COLO829 (cell line): Measurements from ENCODE around the gene FGR.
A peak's percentile ranks its signal among the peaks of the same experiment; 100 is the strongest.
"Not testable (repeated sequence)": the region's sequence is repeated elsewhere in the genome, so short reads cannot be mapped to it uniquely, and the experiment has no call there.

Source experiments
- DNase-seq: peaks from one replicate; pipeline ENCODE4 v3.0.0; 2012; ENCODE audit warnings: low spot score

Gene FGR

DNA sequence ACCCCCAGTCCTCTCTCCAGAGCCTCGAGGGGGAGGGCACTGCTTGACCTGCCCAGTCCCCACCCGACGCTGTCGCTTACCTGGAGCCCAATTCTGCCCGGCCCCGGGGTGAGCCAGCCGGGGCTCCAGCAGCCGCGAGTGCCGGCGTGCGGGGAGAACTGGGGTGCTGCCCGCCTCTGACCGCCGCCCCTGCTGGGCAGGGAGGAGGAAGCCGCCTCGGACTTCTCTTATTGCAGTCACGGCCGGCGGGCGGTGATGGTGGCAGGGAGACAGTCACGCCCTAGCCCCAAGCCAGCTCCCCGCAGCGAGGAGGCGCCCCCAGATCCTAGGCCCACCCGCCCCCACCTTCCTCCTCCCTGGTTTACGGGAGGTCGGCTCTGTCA is at the start of gene FGR:
TSS of gene FGR (minus strand) at position 201 of the 383 bp plus-strand sequence. CDS start 11,269 bp downstream, outside the sequence.
- DNase-seq = no peak

DNA sequence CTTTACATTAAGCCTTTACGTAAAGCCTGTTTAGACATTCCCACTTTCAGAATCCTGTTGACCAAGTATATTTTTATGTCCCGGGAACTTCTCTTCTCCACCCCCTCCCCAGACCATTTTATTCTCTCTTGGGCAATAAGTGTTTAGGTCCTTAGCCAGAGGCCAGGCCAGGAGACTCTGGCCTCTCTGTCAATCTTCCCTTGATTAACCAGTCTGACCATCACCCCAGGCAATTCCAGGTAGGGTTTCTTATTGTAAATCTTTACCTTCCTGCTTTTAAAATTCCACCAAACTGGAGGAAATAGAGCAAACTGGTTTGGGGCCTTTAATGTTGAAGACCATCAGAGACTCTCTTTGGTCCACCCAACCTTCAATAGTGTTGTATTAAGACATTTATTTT is 49.2 kb upstream of the FGR start:
- DNase-seq = no peak

DNA sequence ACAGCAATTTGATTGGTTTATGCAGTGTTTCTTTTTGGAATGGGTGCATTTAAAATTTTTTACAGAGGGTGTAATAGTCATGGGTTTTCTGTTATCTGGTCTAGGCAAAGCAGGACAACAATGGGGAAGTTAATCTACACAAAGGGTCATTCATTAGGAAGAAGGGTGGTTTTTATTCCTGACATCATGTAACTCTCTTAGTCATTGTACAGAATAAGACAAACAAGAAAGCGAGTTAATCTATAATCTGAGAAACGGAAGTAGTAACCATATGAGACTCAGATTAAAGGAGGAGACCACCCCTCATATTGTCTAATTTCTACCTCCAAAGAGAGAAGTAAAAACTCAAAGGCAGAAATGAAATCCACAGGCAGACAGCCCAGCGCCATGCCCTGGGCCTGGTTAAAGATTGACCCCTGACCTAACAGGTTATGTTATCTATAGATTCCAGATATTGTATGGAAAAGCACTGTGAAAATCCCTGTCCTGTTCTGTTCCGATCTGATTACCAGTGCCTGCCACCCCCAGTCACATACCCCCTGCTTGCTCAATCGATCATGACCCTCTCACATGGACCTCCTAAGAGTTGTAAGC is 47.5 kb upstream of the FGR start:
- DNase-seq = peak; percentile 87

DNA sequence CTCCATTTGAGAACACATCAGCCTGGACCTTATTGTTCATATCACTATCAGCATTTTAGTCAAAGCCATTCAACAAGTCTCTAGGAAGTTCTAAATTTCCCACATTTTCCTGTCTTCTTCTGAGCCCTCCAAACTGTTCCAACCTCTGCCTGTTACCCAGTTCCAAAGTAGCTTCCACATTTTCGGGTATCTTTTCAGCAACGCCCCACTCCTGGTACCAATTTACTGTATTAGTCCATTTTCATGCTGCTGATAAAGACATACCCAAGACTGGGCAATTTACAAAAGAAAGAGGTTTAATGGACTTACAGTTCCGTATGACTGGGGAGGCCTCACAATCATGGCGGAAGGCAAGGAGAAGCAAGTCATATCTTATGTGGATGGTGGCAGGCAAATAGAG is 46.6 kb upstream of the FGR start:
- DNase-seq = not testable (repeated sequence)

DNA sequence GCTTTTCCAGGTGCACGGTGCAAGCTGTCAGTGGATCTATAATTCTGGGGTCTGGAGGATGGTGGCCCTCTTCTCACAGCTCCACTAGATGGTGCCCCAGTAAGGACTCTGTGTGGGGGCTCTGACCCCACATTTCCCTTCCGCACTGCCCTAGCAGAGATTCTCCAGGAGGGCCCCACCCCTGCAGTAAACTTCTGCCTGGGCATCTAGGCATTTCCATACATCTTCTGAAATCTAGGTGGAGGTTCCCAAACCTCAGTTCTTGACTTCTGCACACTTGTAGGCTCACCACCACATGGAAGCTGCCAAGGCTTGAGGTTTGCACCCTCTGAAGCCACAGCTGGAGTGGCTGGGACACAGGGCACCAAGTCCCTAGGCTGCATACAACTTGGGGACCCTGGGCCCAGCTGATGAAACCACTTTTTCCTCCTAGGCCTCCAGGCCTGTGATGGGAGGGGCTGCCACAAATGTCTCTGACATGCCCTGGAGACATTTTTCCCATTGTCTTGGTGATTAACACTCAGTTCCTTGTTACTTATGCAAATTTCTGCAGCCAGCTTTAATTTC is 45.3 kb upstream of the FGR start:
- DNase-seq = not testable (repeated sequence)

DNA sequence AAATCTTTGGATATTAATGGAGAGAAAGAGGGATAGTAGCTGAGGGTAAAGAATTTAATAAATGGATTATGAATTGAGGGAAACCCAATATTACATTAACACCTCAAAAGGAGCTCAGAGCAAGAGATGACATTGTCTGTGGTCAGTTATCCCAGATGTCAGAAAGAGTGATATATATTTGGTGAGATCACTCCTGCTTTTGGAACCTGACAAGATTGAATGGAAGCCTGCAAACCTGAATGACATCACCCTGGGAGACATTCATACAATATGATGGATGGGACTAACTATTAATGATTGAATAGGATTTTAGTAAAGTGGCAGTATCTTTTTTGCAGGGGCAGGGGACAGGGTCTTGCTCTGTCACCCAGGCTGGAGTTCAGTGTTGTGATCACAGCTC is 43.8 kb upstream of the FGR start:
- DNase-seq = no peak

DNA sequence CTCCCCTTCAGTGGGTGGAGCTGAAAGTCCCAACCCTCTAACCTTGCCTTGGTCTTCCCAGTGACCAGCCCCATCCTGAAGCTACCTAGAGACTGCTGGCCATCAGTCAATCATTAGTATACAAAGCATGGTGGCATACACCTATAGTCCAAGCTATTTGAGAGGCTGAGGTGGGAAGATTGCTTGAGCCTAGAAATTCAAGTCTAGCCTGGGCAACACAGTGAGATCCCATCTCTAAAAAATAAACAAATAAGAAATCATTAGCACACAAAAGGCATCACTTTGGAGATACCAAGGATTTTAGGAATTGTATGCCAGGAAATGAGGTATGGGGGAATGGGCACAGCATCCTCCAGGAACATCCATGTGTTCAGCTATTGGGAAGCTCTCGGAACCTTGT is 41.4 kb upstream of the FGR start:
- no peak for DNase-seq

DNA sequence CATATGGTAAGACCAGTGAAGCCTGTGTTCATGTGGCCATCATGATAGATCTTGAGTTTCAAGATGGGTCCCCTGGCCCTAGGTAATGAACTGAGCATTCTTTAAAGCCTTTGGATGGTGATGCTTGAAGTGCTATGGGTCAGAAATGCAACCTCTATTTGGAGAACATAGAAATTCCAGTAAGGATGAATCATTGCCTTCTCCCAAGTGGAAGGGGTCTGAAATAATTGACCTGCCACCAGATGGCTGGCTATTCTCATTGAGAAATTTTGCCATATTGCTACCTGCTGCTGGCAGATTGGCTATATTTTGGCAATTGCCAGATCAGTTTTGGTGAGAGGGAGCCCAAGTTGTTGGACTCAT is 37.7 kb upstream of the FGR start:
- DNase-seq = no peak

DNA sequence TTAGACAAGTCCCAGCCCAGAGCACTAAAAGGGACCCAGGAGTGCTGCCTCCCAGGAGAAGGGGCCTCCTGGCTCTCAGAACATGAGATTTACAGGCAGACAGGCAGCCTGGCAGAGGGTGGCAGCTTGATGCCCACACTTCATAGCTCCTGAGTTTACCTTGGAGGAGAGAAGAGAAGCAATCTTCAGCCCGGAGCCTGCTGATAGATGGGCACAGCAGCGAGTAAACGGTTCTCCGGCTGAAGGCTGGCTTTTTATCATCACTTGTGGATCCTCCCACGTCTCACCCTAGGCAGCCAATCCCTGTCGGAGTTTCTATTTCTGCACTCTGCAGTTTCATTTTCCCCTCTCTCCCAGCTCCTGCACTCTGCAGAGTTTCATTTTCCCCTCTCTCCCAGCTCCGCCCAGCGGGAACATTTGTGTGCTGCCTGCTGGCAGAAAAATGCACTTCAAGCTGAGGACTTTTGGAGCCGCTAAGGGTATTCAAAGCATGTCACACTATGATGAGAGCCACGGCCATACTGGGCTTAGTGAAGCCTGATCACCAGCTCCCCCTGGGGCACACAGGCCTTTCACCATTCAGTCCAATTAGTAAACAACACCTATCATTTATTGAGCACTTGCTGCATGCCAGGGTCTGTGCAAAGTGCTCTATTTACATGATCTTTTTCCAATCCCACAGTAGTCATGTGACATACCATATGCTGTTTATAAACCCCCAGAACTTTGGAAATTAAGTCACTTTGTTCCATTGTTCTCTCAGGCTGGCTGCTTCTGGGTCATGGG is 37.2 kb upstream of the FGR start, which contains the start of gene IFI6:
TSS of gene IFI6 (minus strand) at position 229 of the 786 bp plus-strand sequence. CDS start 2,878 bp downstream, outside the sequence.
- peak; percentile 98 for DNase-seq

DNA sequence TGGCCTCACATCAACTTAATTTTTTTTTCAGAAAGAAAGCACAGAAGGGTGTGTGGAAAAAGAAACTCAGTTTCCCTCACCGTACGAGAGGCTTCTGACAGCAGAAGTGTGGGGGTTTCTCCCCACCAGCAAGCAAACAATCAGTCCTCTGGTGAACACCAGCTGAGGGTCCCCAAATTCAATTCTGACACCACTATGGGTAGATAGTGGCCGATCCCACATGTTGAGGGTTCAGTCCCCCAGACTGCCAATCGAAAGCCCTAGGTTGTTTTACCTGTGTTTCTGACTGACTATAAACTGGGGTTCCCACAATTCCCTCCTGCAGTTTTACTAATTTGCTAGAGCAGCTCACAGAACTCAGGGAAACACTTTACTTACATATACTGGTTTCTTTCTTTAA is 34.9 kb upstream of the FGR start:
- no peak for DNase-seq

DNA sequence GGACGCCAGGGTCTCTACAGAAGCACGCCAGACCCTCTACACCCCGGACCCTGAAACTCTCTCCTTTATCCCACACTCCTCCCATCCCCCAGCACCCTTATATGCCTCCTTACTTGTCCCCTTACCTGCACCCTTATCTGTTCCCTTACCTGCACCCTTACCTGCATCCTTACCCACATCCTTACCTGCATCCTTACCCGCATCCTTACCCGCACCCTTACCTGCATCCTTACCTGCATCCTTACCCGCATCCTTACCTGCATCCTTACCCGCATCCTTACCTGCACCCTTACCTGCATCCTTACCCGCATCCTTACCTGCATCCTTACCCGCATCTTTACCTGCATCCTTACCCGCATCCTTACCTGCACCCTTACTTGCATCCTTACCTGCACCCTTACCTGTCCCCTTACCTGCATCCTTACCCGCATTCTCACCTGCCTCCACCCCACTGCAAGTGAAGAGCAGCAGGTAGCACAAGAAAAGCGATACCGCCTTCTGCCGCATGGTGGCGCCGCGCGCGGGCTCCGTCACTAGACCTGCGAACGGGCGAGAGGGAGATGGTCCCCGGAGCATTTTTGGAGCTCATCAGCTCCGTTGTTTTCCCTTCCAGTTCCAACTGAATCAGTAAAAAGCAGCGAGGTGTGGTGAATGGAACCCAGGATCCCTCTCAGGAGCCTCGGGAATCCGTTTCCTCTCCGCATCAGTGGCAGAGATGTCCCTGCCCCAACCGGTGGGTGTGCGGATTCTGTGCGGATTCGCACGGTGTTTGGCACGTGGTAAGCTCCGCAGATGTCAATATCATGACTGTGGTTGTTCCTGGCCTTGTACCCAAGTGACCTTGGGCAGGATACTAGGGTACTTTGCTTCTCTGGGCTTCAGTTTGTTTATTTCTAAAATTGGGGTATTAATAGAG is 34.1 kb upstream of the FGR start:
- DNase-seq = peak; percentile 54

DNA sequence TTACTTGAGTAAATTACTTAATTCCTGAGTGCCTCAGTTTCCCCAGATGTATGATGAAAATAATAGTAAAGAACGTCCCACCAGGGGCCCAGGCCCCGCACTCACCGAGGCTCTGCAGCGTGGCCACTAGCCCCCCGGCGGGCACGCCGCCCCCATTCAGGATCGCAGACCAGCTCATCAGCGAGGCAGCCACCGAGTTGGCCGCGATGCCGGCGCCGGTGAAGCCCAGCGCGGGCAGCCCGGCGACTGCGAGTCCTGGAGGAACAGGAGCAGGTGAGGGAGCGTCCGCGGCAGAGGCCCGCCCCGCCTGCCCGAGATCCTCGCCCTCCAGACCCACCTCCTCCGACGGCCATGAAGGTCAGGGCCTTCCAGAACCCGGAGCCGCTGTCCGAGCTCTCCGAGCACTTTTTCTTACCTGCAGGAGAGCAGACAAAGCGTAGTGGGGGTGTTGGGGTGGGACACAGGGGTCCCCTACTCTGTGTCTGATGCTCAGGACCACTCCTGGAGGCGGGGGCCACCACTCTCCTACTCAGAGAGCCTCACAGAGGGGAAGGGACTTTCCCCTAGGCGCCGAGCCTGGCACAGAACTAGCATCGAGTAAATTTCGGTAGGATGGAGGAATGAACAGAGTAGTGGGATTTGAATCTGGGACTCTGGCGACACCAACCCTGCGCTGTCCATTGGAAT is 33.3 kb upstream of the FGR start:
- no peak for DNase-seq

DNA sequence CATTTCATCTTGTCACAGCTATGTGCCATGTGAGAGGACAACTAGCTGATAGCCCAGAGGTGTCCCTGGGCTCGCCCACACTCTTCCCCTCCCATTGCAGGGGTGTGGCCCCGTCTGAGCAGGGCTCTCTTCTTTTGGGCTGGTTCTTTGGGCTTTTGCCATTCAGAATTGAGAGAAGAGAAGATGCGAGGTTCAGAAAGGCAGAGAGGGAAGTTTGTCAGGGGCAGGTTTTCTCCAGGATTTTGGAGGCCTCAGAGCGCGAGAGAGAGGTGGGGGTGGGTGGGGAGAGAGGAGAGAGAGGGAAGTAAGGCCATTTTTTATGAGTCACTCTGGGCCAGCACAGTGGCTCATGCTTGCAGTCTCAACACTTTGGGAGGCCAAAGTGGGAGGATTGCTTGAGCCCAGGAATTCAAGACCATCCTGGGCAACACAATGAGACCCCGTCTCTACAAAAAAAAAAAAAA is 31.8 kb upstream of the FGR start:
- DNase-seq = no peak

DNA sequence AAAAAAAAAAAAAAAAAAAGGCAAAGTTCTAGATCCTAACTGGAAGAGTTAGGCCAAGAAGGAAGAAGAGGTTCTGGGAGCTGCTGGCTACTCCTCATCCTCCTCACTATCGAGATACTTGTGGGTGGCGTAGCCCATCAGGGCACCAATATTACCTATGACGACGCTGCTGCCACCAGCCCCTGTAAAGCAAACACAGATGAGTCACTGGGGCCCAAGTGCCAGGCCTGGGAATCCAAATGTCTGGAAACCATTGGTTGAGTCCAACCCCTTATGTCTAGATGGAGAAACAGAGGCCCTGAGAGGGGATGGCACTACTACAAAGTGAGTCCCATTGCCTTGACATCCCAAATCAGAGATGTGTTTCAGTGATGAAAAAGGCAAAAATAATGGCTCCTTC is 31.3 kb upstream of the FGR start:
- no peak for DNase-seq

DNA sequence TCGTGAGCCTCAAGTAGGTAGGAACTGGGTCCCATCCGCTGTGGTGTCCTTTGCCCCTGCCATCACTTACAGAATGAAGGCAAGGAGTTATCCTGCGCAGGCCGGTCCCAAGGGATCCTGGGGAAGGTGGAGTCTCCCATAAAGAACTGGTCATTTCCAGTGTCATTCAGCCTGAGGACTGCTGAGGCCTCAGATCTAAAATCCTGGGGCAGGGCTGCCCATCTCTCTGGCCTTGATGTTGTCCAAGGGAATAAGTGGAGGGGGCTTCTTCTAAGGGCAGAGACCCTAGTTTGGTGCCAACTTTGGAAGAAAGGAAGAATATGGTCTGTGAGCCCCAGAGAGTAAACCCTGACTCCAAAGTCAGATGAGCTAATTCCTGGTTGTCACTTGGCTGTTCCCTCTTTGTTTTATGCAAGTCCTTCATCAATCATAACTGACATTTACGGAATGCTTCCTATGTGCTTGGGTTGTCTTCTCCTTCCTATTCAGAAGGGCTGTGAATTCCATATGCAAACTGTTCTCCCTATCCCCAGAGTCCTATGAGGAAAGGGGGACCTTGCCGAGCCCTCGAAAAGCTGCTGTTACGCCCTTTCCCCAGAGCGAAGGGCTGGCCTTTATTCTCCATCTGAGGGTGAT is 30.1 kb upstream of the FGR start:
- DNase-seq = no peak

DNA sequence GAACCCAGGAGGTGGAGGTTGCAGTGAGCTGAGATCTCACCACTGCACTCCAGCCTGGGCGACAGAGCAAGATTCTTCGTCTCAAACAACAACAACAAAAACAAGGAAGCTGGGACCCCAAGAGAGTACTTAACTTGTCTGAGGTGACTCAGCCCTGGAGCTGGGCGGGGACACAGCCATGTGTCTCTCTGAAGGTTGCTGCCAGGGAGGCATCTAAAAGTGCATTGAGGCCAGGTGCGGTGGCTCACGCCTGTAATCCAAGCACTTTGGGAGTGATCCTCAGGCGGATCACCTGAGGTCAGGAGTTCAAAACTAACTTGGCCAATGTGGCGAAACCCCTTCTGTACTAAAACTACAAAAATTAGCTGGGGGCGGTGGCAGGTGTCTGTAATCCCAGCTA is 29.3 kb upstream of the FGR start:
- DNase-seq = no peak

DNA sequence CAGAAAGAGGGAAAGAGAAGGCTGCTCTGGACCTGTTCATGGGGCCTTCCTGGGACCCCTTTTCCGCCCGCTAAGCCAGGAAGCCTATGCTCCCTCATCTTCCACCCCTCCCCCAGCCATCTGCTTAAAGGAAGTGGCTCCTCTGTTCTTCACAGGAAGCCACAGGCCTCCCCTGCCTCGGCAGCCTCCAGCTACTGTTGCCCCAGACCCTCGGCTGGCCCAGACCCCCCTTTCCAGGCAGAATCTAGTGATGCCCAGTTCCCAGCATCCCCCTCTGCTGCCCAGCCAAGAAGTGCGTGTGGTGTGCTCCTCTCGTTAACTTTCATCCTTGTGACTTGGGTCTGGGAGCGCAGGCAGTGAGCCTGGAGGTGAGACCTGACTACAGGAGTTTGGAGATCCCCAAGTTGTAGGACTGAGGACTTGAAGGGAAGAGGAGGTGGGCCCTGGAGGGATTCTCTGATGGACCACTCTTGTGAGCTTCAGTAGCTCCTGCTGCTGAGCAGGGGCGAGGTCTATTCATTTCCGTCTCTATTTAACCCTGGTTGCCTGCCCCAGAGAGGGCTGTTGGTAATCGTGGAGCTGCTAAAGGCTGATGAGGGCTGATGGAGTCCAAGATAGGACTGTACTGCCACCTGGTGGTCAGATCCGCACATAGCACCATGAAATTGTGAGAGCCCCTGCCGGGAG is 27.9 kb upstream of the FGR start:
- DNase-seq = peak; percentile 63

DNA sequence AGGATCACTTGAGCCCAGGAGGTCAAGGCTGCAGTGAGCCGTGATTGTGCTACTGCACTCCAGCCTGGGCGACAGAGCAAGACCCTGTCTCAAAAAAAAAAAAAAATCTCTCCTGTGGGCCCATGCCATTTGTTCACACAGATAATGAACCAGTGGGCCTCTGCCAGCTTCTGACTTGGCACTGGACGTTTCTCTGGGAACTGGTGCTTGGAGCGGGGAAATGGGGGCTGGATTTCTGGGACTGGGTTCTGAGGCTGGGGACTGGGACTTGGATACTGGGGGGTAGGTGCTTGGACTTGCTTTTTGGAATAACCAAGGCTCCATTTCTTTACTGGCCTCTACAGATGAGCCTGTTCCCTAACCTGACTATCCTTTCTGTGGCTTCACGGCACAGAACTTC is 27.3 kb upstream of the FGR start:
- no peak for DNase-seq

DNA sequence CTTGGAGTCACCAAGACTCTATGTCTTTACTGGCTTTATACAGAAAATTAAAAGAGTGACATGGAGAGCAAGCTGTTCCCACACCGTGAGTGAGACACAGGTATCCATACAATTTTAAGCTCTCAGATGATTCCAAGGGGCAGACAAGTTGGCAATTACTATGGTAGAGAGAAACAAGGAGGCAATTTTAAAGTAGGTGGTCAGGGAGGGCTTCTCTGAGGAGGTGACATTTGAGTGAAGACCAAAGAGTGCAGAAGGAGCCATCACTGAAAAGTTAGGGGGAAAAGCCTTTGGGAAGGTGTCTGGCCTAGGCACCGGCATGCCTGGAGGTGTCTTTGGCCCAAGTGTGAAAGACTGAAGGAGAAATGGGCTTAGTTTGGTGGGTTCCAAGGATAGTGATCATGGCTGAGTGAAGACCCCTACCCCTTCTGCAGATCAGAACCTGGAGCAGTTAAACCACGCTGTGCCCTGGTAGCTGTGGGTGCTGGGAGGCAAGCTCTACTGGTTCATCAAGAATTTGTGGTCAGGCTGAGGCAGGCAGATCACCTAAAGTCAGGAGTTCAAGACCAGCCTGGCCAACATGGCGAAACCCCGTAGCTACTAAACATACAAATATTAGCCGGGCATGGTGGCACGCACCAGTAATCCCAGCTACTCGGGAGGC is 26.6 kb upstream of the FGR start:
- DNase-seq = no peak

DNA sequence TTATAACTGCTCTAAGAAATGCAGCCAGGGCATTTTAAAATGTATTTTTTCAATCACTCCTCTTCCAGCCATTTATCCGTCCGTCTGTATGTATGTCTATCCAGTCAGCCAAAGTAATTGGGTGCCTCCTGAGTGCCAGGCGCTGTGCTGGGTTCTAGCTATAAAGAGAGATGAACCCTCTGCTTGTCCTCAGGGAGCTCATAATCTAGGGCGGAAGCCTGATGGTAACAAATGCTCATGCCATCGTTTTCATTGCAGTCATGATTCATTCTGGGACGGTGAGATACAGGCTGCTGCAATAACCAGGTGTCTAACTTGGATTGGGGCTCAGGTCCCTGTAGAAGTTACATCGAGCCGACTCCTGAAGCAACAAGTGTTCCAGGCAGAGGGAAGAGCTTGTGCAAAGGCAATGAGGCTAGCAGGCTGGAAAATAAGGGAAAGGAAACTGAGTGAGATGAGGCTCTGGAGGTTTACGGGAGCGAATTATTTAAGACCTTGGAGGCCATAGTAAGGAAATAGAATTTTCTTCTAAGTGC is 25.4 kb upstream of the FGR start:
- no peak for DNase-seq
